MM.1S (cell line): ENCODE data around the gene PSD2.

ENCODE experiments used
- DNase-seq: peaks from one replicate; pipeline ENCODE4 v3.0.0-alpha.2; 2015
- H2AFZ ChIP-seq: fragments of 300-600 bp; sonication (generic); 2 replicates; pipeline ENCODE4 v1.6.0; 2016; ENCODE audit warnings: antibody characterized with exemption, low read length
- H3F3A ChIP-seq: fragments of 300-600 bp; sonication (generic); 2 replicates; pipeline ENCODE4 v1.6.1; 2016; ENCODE audit warnings: mild to moderate bottlenecking, antibody characterized with exemption, low read length, moderate library complexity, mixed read lengths; ENCODE audit not compliant: insufficient read depth
- H3K27ac ChIP-seq: fragments of 300-600 bp; sonication (generic); 2 replicates; pipeline ENCODE4 v1.5.1; 2016; ENCODE audit warnings: mild to moderate bottlenecking, low read length
- H3K27me3 ChIP-seq: fragments of 300-600 bp; sonication (generic); replicated peaks from 2 replicates; pipeline ENCODE4 v1.6.0; 2016; ENCODE audit warnings: low read length; ENCODE audit not compliant: insufficient read depth
- H3K36me3 ChIP-seq: fragments of 300-600 bp; sonication (generic); replicated peaks from 2 replicates; pipeline ENCODE4 v1.6.1; 2016; ENCODE audit warnings: mild to moderate bottlenecking, low read length, mixed read lengths; ENCODE audit not compliant: insufficient read depth
- H3K4me1 ChIP-seq: fragments of 300-600 bp; sonication (generic); 2 replicates; pipeline ENCODE4 v1.6.1; 2016; ENCODE audit warnings: low read length, mixed read lengths
- H3K4me2 ChIP-seq: fragments of 300-600 bp; sonication (generic); 2 replicates; pipeline ENCODE4 v1.6.0; 2016; ENCODE audit warnings: low read depth, low read length
- H3K4me3 ChIP-seq: fragments of 300-600 bp; sonication (generic); 2 replicates; pipeline ENCODE4 v1.5.1; 2016; ENCODE audit warnings: low read length, mixed read lengths
- H3K79me2 ChIP-seq: fragments of 300-600 bp; sonication (generic); 2 replicates; pipeline ENCODE4 v1.6.1; 2016; ENCODE audit warnings: mixed run types, low read length, mixed read lengths
- H3K9ac ChIP-seq: fragments of 300-600 bp; sonication (generic); 2 replicates; pipeline ENCODE4 v1.6.1; 2016; ENCODE audit warnings: low read length, mixed read lengths
- H3K9me2 ChIP-seq: fragments of 300-600 bp; sonication (generic); replicated peaks from 2 replicates; pipeline ENCODE4 v1.6.1; 2016; ENCODE audit warnings: mild to moderate bottlenecking, low read length, mixed read lengths; ENCODE audit not compliant: insufficient read depth
- H3K9me3 ChIP-seq: fragments of 300-600 bp; sonication (generic); replicated peaks from 2 replicates; pipeline ENCODE4 v1.6.1; 2016; ENCODE audit warnings: mild to moderate bottlenecking, low read length, mixed read lengths; ENCODE audit not compliant: insufficient read depth
- H4K20me1 ChIP-seq: fragments of 300-600 bp; sonication (generic); 2 replicates; pipeline ENCODE4 v1.6.1; 2016; ENCODE audit warnings: mild to moderate bottlenecking, low read length, moderate library complexity, mixed read lengths; ENCODE audit not compliant: insufficient read depth
- EZH2 ChIP-seq: fragments of 300-600 bp; sonication (generic); optimal IDR thresholded peaks from 2 replicates; pipeline ENCODE3; 2017; ENCODE audit warnings: low read depth, mild to moderate bottlenecking, antibody characterized with exemption, low read length, mixed read lengths
- EZH2phosphoT487 ChIP-seq: fragments of 300-600 bp; sonication (generic); IDR thresholded peaks from 2 replicates; pipeline ENCODE4 v1.6.1; 2018; ENCODE audit warnings: antibody characterized with exemption, low read length
- TF ChIP-seq, protein P1 (sequence below): fragments of 300-600 bp; sonication (generic); IDR thresholded peaks from 2 replicates; pipeline ENCODE4 v1.5.1; 2016; ENCODE audit warnings: antibody characterized with exemption, low read length, mixed read lengths

Gene PSD2

DNA sequence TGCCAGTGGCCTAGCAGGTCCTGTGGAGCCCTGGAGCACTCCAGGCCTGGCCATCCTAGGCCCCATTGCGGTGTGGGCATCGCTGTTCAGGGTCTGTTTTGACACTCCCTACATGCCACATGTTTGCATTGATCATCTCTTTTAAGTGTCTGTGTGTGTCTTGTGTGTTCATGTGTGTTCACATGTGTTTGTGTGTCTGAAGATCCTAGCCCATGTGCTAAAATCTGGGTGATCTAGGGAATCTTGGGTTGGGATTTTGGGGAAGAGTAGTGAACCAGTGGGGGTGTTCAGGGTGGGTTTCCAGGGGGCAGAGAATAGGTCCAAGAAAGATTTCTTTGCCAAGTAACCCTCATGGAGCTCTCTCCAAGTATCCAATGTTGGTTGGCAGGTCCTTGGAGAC lies 8.4 kb downstream of the PSD2 start:
- Histone ChIP-seq H3K4me3 (no peak overlapping the region), H3K9ac (no peak overlapping the region), H3K4me1 (no peaks in the 10 kb centered on the region), H3K9me3 (no peaks in the 10 kb centered on the region), H3K79me2 (no peaks in the 10 kb centered on the region), H2AFZ (no peak overlapping the region), H3K27me3 (peaks cover 73% of the 10 kb centered on the region), H4K20me1 (no peaks in the 10 kb centered on the region), H3F3A (no peaks in the 10 kb centered on the region), H3K27ac (no peak overlapping the region), H3K4me2 (no peak overlapping the region), H3K36me3 (no peaks in the 10 kb centered on the region), H3K9me2 (no peaks in the 10 kb centered on the region)
- DNase-seq = no peak
- TF ChIP-seq EZH2 (no peak), EZH2phosphoT487 (no peak)
- TF ChIP-seq, protein P1, sequence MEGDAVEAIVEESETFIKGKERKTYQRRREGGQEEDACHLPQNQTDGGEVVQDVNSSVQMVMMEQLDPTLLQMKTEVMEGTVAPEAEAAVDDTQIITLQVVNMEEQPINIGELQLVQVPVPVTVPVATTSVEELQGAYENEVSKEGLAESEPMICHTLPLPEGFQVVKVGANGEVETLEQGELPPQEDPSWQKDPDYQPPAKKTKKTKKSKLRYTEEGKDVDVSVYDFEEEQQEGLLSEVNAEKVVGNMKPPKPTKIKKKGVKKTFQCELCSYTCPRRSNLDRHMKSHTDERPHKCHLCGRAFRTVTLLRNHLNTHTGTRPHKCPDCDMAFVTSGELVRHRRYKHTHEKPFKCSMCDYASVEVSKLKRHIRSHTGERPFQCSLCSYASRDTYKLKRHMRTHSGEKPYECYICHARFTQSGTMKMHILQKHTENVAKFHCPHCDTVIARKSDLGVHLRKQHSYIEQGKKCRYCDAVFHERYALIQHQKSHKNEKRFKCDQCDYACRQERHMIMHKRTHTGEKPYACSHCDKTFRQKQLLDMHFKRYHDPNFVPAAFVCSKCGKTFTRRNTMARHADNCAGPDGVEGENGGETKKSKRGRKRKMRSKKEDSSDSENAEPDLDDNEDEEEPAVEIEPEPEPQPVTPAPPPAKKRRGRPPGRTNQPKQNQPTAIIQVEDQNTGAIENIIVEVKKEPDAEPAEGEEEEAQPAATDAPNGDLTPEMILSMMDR = no peak

DNA sequence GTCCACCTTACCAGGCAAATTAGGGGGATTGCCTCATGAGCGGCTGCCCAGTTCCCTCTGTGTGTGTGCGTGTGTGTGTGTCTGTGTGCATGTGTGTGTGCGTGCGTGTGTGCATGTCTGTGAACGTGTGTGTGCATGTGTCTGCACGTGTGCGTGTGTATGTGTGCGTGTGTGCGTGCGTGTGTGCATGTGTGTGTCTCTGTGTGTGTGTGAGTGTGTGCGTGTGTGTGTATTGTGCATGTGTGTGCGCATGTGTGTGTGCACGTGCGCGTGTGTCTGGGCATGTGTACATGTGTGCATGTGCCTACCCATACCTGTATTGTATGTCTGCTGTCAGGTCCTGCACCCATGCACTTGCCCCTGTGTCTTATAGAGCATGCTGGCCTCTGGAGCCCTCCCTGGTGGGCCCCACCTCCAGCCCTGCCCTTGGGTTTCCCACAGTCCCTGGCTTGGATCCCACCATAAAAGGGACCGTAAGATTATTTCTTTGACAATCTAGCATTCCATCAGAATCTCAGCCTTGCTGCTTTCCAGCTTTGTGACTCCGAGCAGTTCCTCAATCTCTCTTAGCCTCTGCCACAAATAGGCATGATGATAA lies 9.3 kb downstream of the PSD2 start:
- no peak overlapping the region for H2AFZ ChIP-seq
- no peaks in the 10 kb centered on the region for H3K79me2 ChIP-seq
- no peak overlapping the region for H3K4me3 ChIP-seq
- no peak overlapping the region for H3K9ac ChIP-seq
- no peaks in the 10 kb centered on the region for H3K9me2 ChIP-seq
- H3K4me2 ChIP-seq = no peak overlapping the region
- no peaks in the 10 kb centered on the region for H3K4me1 ChIP-seq
- H3F3A ChIP-seq = no peaks in the 10 kb centered on the region
- H3K27me3 ChIP-seq = peaks cover 73% of the 10 kb centered on the region
- no peak overlapping the region for H3K27ac ChIP-seq
- no peaks in the 10 kb centered on the region for H3K36me3 ChIP-seq
- TF ChIP-seq, protein P1 = no peak
- TF ChIP-seq EZH2phosphoT487 (no peak), EZH2 (no peak)
- no peaks in the 10 kb centered on the region for H4K20me1 ChIP-seq
- no peak for DNase-seq
- no peaks in the 10 kb centered on the region for H3K9me3 ChIP-seq

DNA sequence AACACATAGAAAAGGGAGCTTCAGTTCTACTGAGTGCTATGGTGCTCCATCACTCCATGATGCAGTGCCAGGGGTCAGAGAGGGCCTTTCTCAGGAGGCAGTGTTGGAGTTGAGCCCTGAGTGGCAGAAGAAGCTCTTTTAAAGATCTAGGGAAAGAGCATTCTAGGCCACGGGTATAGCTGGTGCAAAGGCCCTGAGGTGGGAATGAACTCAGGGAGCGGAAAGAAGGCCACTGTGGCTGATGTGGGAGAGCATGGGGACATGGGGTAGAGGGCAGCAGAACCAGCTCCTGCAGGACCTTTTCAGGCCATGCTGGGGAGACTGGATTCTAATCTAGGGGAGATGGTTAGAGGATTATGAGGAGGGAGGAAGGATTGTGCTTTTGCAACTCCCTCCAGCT lies 9.9 kb downstream of the PSD2 start:
- H3K9ac ChIP-seq = no peak overlapping the region

More for the DNA sequence above, 9.9 kb downstream of the PSD2 start:
- no peaks in the 10 kb centered on the region for H3K36me3 ChIP-seq
- H3K4me2 ChIP-seq = no peak overlapping the region
- no peak overlapping the region for H3K4me3 ChIP-seq
- peaks cover 73% of the 10 kb centered on the region for H3K27me3 ChIP-seq
- no peak overlapping the region for H3K27ac ChIP-seq
- no peak for DNase-seq
- TF ChIP-seq, protein P1 = no peak
- no peak for TF ChIP-seq EZH2
- no peak for TF ChIP-seq EZH2phosphoT487
- H3K4me1 ChIP-seq = no peaks in the 10 kb centered on the region
- no peaks in the 10 kb centered on the region for H3K9me3 ChIP-seq
- H3K9me2 ChIP-seq = no peaks in the 10 kb centered on the region
- H3K79me2 ChIP-seq = no peaks in the 10 kb centered on the region
- no peak overlapping the region for H2AFZ ChIP-seq
- no peaks in the 10 kb centered on the region for H4K20me1 ChIP-seq
- no peaks in the 10 kb centered on the region for H3F3A ChIP-seq
